H1 (cell line): ENCODE data around the gene COA1. TPM values are rescaled to one million over a fixed set of nuclear protein-coding genes. Genes with fewer than 3 reads are reported as not detected.

Source experiments
- CHD7 ChIP-seq: fragments of 300-600 bp; sonication (generic); IDR thresholded peaks from 2 replicates; pipeline ENCODE4 v1.7.1; 2012; ENCODE audit warnings: low read length, moderate library complexity, mild to moderate bottlenecking, inconsistent platforms; ENCODE audit not compliant: insufficient replicate concordance
- CTCF ChIP-seq, 3 experiments: IDR thresholded peaks; 1 replicate in 2 of 3; 2 replicates in 1 of 3; pipeline versions ENCODE4 v1.5.1 to v1.6.1; 2011; ENCODE audit warnings: low read length in 3 of 3, mild to moderate bottlenecking in 3 of 3, inconsistent platforms in 2 of 3, low read depth in 1 of 3, moderate library complexity in 1 of 3; ENCODE audit not compliant: insufficient read depth in 1 of 3; ENCODE audit errors: control extremely low read depth in 1 of 3
- RFX5 ChIP-seq: IDR thresholded peaks from 2 replicates; pipeline ENCODE4 v1.6.1; 2011; ENCODE audit warnings: low read depth, low read length, improper control_type of control experiment, borderline replicate concordance
- SIN3A ChIP-seq, 2 experiments: IDR thresholded peaks in 1 of 2; conservative IDR thresholded peaks in 1 of 2; 2 replicates each; pipeline ENCODE4 v1.6.1; 2011 to 2012; ENCODE audit warnings: low read length in 2 of 2, improper control_type of control experiment in 1 of 2, low read depth in 1 of 2, mild to moderate bottlenecking in 1 of 2
- TAF7 ChIP-seq: optimal IDR thresholded peaks from 2 replicates; pipeline ENCODE3; 2011; ENCODE audit warnings: low read depth, mild to moderate bottlenecking, inconsistent platforms, low read length, moderate library complexity, borderline replicate concordance
- polyA plus RNA-seq, 7 experiments: library from polyadenylated mRNA; depleted of rRNA in 3 of 7; stranded (reverse) in 5 of 7; unstranded in 2 of 7; fragments of >200 nt in 5 of 7; fragments of 200-250 nt in 2 of 7; gene quantifications; 1 replicate in 5 of 7; 2 replicates in 1 of 7; 4 replicates in 1 of 7; pipeline versions ENCODE4 v1.2.1 to v1.2.3, GENCODE V29; 2011 to 2013; ENCODE audit warnings: missing spikeins in 2 of 7, mixed read lengths in 2 of 7
- total RNA-seq: library from RNA; stranded (reverse); fragmentation: NEBNext Ultra II Directional; extraction: Animal tissue kit (Norgen Biotek cat#: 25700); gene quantifications from 2 replicates; pipeline ENCODE4 v1.2.1, GENCODE V29; 2021

The COA1 gene
- total and polyA plus RNA-seq, 2 of the 8 experiments (the other 6 are each of a cell fraction or from before 2014, with no cell fraction given): 98.6 to 143 TPM

- TF ChIP-seq CHD7 (no peak), RFX5 (no peak), CTCF (IDR thresholded peaks at IDR 0.05; ENCODE audit: control extremely low read depth in 1 of 3, insufficient read depth in 1 of 3, low read depth in 1 of 3, low read length in 3 of 3) (no peak), SIN3A (conservative IDR thresholded peaks at IDR 0.05 in 1 of 2, IDR thresholded peaks at IDR 0.05 in 1 of 2; ENCODE audit: low read depth in 1 of 2, low read length in 2 of 2) (no peak), TAF7 (no peak)
Observed at GRCh38 chr7:43612599-43613589, 116.4 kb downstream of the COA1 start (continued).
